ENCODE results near the gene ITGB4. TPM values are rescaled to one million over a fixed set of nuclear protein-coding genes. Genes with fewer than 3 reads are reported as not detected.

The ITGB4 gene
- total and polyA plus RNA-seq, 2 of the 13 experiments (the other 11 are each of a cell fraction or from before 2014, with no cell fraction given) = 6.9 to 14.5 TPM

- peak; percentile 79; the same call in 1 of the 2 replicates for TF ChIP-seq ZNF253 (CRISPR knock-in tag; IDR thresholded peaks at IDR 0.05; ENCODE audit: borderline replicate concordance)
- TF ChIP-seq ZNF335 (CRISPR knock-in tag; IDR thresholded peaks at IDR 0.05) = no peak
- TF ChIP-seq MBD4 (IDR thresholded peaks at IDR 0.05; ENCODE audit: borderline replicate concordance, low read length) = no peak
- no peak for TF ChIP-seq EZH2 (conservative IDR thresholded peaks at IDR 0.05; ENCODE audit: low read depth, low read length)
- TF ChIP-seq HNRNPL (IDR thresholded peaks at IDR 0.05; ENCODE audit: low read depth, low read length) = no peak
- peak; percentile 29; the same call in 1 of the 2 replicates for TF ChIP-seq RCOR2 (CRISPR knock-in tag; IDR thresholded peaks at IDR 0.05)
- TF ChIP-seq CTCF (CRISPR knock-in tag; IDR thresholded peaks at IDR 0.05) = peak; percentile 86
- peak; percentile 51 for TF ChIP-seq SRSF1 (optimal IDR thresholded peaks at IDR 0.05; ENCODE audit: low read depth, low read length)
- peak; percentile 66; the same call in 1 of the 2 replicates for TF ChIP-seq ZNF562 (CRISPR knock-in tag; IDR thresholded peaks at IDR 0.05; ENCODE audit: borderline replicate concordance)
- peak; percentile 71; the same call in 1 of the 2 replicates for TF ChIP-seq PLSCR1 (CRISPR knock-in tag; IDR thresholded peaks at IDR 0.05; ENCODE audit: borderline replicate concordance)
- TF ChIP-seq ZFP82 (CRISPR knock-in tag; IDR thresholded peaks at IDR 0.05; ENCODE audit: borderline replicate concordance) = peak; percentile 92
- 0 out of 2 replicates have a peak, but pooled peaks have one; percentile 16 for TF ChIP-seq NFYB (CRISPR knock-in tag; IDR thresholded peaks at IDR 0.05)
- TF ChIP-seq SNAI1 (CRISPR knock-in tag; IDR thresholded peaks at IDR 0.05; ENCODE audit: borderline replicate concordance) = no peak; the same call in 1 of the 2 replicates
- no peak for TF ChIP-seq IKZF5 (CRISPR knock-in tag; IDR thresholded peaks at IDR 0.05)
- TF ChIP-seq FOXP1 (IDR thresholded peaks at IDR 0.05) = no peak
- no peak for TF ChIP-seq FOXP1 (CRISPR knock-in tag; IDR thresholded peaks at IDR 0.05)
- peak; percentile 92; the same call in 1 of the 2 replicates for TF ChIP-seq ZNF556 (CRISPR knock-in tag; IDR thresholded peaks at IDR 0.05; ENCODE audit: borderline replicate concordance)
- peak; percentile 67; the same call in 1 of the 2 replicates for TF ChIP-seq ZNF784 (CRISPR knock-in tag; IDR thresholded peaks at IDR 0.05; ENCODE audit: borderline replicate concordance)
- 0 out of 2 replicates have a peak, but pooled peaks have one; percentile 24 for TF ChIP-seq U2AF2 (IDR thresholded peaks at IDR 0.05; ENCODE audit: low read depth, low read length)
- TF ChIP-seq SRY (CRISPR knock-in tag; IDR thresholded peaks at IDR 0.05) = peak; percentile 18; the same call in 1 of the 2 replicates
- TF ChIP-seq POGZ (CRISPR knock-in tag; IDR thresholded peaks at IDR 0.05) = peak; percentile 43; the same call in 1 of the 2 replicates
- peak; percentile 35; the same call in 1 of the 2 replicates for TF ChIP-seq ZFP41 (CRISPR knock-in tag; IDR thresholded peaks at IDR 0.05; ENCODE audit: borderline replicate concordance)
These were observed 32.5 kb downstream of the ITGB4 start (continued) for GRCh38 chr17:75753514-75754377.
